Right ventricle myocardium superior (tissue), 1 donor: ENCODE measurements around the gene DIS3L. TPM values are rescaled to one million over a fixed set of nuclear protein-coding genes. Genes with fewer than 3 reads are reported as not detected.
"Not testable (repeated sequence)": the region's sequence is repeated elsewhere in the genome, so short reads cannot be mapped to it uniquely, and the experiment has no call there.

Source experiments
- ATAC-seq: fragments of 200-7000 bp; cut with Tn5 transposase; one replicate; pipeline ENCODE4 v1.9.1; 2020; ENCODE audit warnings: mild to moderate bottlenecking; ENCODE audit not compliant: poor library complexity
- DNase-seq: peaks from one replicate; pipeline ENCODE4 v3.0.0-alpha.2; 2020
- intact Hi-C: fragments of 100-400 bp; cut with DNase I; formaldehyde crosslinking; loops from one replicate; pipeline ENCODE4 v1.11.2; 2022
- long read RNA-seq: library from polyadenylated mRNA; unstranded; transcript quantifications from one replicate; pipeline ENCODE4 v2.0.0, GENCODE V29; 2021
- total RNA-seq: library from RNA; stranded (reverse); fragmentation: NEBNext Ultra II Directional; extraction: Animal tissue kit (Norgen Biotek cat#: 25700); gene quantifications from one replicate; pipeline ENCODE4 v1.2.1, GENCODE V29; 2021
- donor health status: DM: no; HTN: yes; CAD: no; lungs with severe emphysema.

DIS3L gene
- total RNA-seq: 40.1 TPM
- long read RNA-seq, transcript DIS3L-201 (17 exons, 3,763 nt): minor isoform, 5 of 161 reads
- long read RNA-seq, transcript DIS3L-202 (17 exons, 3,647 nt): major isoform, 94 of 161 reads
- long read RNA-seq, partial matches to known transcripts: 9 of 161 reads
- long read RNA-seq, other reads (novel, unspliced or antisense): 51 of 161 reads

DNA sequence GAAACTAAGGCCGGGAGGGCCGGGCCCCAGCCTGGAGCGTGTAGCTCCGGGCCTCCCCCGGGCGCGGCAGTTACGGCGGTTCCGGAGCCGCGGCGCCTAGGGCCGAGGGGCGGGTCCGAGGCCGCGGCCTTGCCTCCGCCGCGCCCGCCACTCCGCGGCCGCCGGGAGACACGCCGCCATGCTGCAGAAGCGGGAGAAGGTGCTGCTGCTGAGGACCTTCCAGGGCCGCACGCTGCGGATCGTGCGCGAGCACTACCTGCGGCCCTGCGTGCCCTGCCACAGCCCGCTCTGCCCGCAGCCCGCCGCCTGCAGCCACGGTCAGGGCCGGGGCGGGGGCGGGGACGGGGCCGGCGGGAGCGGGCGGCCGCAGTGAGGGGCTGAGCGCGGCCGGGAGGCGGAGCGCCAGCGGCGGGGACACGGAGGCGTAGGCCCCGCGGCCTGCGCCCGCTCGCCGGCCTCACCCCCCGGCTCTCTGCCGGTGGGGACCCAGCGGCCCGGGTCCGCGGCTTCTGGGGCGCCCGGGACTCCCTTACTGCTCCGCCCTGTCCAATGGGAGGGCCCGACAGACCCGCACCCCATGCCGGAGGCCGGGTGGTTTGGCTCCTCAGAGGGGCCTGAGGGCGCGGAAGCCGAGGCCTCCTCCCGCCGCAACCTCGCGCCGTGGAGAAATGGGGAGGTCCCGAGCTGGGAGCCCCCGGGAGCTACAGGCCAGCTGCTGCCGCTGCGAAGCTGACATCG lies at the start of gene DIS3L:
TSS of gene DIS3L (plus strand) at position 150 of the 738 bp plus-strand sequence. CDS start at position 179, 29 bp downstream.
- DNase-seq: peak; percentile 82
- intact Hi-C loops: loop anchor here (5.0 kb wide), 1 partner anchor 376 kb away; no protein-coding TSS in a partner anchor
- peak; percentile 94 for ATAC-seq

DNA sequence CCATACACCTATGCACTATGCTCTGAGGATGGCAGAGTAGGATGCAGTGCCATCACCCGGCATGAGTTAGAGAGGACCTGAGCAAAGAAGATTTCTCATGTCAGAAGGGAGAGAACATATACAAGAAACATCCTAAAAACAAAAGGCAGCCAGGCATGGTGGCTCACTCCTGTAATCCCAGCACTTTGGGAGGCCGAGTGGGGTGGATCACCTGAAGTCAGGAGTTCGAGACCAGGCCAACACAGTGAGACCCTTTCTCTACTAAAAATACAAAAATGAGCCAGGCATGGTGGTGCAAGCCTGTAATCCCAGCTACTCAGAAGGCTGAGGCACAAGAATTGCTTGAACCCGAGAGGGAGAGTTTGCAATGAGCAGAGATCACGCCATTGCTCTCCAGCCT lies 47.5 kb upstream of the DIS3L start:
- ATAC-seq, DNase-seq, intact Hi-C loops: not testable (repeated sequence)

DNA sequence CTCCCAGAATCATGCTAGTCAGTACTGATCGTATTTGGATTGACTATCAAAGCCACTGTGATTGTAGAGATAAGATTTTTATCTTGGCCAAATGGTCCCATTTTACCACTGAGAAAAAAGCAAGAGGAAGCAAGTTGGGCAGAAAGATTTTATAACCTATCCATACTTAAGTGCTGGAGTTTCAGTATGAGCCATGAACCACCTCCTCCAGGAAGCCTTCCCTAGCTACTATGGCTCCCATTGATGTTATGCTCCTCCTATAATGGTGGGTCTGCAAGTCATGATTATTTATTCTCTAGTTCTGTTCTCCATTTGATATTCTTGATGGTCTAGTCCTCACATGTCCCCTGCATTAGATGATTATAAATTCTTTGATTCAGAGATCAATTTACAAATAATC lies 46.4 kb upstream of the DIS3L start:
- DNase-seq (no peak), ATAC-seq (no peak)
- intact Hi-C loops: no loop called here

DNA sequence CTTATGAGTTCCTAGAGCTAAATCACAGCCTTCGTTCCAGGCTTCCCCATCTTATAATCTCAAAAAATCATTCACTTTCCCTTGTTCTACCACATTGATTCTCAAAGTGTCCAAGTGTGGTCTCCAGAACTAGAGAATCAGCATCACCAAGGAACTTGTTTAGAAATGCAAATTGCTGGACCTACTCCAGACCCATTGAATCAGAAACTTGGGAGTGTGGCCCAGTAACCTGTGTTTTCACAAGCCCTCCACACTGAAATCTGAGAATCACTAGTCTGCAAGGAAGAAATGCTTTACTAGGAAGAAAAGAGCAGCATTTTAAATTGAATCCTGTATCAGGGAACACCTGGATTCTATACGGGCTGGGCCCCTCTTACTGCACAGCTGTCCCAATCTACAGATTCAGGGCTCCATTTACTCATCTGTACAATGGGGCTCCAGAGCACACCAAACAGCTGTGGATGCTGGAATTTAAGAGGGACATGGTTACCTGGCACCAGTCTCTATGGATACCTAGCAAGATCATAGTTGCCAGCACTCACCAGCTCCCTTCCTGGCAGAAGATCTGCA lies 43.7 kb upstream of the DIS3L start:
- no peak for DNase-seq
- ATAC-seq: no peak
- intact Hi-C loops: no loop called here

DNA sequence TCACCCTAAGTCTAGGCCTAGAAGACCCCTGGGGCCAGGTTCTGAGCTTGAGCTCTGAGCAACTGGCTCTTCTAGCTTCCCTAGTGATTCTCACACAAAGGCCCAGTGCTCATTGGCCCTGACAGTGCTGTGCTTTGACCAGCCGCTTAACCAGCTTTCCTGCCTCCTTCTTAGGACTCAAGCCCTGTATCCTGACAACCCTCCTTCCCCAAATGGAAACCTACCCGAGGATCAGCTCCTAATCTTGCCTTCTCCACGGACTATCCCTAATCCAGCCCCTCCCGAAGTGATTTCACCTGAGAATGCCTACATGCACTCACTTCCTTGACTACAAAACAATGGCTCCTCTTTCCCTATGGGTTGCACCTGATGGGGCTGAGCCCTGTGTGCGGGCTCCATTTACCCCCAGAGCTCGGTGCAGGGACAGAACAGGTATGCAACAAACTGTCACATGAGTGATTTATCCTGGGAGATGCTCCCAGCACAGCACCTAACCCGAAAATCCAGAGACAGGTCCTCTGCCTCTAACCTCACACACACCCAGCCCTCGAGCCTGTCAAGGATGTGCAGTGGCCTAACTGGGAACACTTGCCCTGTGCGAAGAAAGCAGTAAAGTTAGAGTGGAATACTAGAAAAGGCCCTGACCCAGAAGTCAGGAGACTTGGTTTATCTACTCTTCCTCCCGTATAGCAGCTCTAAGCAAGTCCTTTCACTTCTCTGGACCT lies 42.1 kb upstream of the DIS3L start:
- ATAC-seq (no peak), DNase-seq (no peak)
- intact Hi-C loops: no loop called here

DNA sequence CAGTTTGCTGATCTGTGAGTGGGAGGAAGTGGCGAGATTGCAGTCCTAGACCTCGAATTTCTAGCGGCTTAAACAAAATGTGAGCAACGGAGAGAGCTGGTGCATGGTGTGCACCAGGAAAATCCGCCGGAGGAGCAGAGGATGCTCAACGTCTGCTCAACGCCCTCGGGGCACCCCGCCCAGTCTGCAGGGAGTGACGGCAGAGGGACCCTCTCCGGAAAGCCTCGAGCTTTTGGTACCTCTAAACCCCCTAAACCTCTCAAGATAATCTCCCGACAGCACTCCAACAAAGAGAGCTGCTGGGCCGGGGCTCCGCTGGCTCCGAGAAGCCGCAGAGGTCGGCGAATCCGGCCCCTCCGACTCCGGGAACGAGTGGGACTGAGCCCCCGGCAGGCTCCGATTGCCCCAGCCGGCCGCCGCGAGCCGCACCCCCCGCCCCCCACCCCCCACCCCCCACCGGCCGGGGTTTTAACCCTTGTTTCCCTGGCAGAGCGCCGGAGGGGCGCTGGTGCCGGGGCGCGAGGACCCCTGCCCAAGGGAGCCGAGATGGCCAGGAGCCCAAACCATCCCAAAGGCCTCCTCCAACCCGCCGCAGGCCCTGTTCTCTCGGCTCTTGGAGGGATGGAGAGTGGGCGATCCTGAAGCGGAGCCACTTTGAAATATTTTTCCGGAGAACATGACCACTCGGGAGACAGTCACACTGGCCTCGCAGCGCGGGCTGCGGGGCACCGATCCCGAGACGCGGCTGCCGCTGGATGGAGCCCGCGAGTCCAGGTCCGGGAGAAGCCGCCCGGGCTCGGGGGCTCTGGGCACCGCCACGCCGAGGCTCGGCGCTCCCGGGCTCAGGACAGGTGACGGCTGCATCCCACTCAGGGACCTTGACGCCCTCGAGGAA lies 41.3 kb upstream of the DIS3L start:
- intact Hi-C loops: no loop called here

DNA sequence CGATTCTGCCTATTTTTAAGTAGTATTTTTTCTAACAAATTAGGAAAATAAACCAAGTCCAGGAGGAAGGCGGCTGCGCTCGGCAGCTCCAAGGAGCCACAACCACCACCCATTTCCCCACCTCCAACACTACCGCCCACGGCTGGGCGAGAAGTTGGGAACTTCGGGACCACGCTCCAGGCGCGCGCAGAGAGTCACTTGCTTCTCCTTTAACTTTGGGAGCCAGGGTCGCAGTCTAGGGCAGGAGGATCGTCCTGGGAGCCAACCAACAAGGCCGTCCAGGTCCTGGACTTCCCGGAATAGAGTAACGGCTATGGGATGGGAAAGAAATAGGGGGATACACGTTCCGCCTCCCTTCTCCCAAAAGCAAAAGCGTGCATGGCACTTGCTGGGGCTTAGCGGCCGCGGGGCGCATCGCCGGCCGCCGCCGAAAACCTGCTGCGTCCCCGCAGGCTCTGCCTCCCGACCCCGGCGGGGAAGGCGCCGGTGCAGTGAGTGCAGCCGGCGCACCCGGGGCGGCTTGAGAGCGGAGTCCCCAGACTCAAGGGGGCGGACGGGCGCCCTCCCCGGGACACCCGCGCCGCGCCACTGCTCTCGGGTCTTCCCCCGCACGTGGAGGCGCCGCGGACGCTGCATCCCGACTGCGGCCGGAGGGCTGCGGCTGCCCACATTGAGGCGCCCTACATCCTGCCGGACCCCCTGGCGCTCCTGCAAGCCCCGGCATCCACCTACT lies 40.5 kb upstream of the DIS3L start:
- DNase-seq: no peak
- intact Hi-C loops: no loop called here
- peak; percentile 45 for ATAC-seq

More for the DNA sequence above, 41.3 kb upstream of the DIS3L start:
- ATAC-seq (peak; percentile 92), DNase-seq (peak; percentile 70)

DNA sequence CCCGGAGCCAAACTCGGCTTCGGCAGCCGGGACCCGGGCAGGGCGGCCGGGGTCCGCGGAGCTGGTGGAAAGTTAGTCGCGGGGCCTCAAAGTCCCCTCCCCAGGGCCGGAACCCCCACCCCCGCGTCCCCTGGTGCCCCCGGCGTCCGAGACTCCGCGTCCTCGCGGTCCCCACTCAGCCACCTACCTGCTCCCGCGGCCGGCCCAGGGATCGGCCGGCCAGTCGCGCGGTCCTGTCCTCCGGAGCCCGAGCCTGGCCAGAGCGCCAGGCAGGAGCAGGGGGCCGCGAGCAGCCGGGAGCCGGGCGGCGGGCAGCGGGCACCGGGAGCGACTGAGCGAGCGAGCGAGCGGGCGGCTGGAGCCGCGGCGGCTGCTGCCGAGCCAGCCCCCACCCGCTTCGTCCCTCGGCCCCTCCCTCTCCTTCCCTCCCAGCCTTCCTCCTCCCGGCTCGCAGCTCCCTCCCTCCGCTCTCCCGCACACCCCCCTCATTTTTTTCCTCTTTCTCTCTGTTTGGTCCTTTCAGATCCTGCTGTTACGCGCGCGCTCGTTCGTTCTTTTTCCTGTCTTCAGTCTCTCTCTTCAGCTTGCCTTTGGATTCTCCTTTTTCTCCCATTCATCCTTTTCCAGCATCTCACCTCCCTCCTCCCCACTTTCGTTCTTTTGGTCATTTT lies 39.8 kb upstream of the DIS3L start, which contains the start of gene MEGF11:
TSS of gene MEGF11 (minus strand) at position 333 of the 671 bp plus-strand sequence. CDS start 125,347 bp downstream, outside the sequence.
- DNase-seq: peak; percentile 45
- intact Hi-C loops: no loop called here

DNA sequence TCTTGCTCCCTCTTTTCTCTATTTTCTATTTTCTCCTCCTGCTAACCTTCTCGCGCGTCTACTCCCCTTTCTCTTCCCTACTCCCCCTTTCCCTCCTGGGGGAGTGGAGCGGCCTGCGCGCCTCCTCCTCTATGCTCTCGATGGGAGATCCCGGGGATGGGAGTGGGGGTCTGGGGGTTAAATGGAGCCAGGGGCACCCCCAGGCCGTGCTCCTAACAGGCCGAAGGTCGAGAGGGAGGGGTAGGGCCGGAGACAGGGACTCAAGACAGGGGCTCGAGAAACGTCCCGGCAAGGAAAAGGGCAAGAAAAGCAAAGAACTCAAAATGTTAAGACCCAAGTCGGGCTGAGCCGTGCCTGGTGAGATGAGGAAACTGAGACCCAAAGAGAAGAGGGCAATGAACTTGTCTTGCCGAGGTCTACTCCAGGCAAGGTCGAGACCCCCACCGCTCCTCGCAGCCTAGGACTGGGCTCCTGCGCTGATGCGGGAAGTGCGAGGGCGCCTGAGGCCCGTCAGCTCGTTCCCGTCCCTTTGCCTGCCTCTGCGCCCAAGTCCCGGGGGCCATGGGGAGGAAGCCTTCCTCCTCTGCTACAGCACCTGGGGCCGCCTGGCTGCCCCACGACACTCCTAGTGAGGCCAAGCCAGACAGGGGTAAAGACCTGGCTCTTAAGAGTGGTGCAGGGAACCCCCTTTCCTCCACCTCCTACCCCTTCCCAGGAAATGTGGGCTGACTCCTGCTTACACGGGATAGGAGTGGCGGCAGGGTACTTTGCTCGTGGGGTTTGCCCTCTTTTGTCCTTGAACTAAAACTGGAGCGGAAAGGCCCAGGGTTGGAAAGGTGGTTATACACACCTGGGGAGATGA lies 39.0 kb upstream of the DIS3L start:
- ATAC-seq (no peak), DNase-seq (no peak)
- intact Hi-C loops: no loop called here

More for the DNA sequence above, 39.8 kb upstream of the DIS3L start, which contains the start of gene MEGF11:
- ATAC-seq: peak; percentile 58

DNA sequence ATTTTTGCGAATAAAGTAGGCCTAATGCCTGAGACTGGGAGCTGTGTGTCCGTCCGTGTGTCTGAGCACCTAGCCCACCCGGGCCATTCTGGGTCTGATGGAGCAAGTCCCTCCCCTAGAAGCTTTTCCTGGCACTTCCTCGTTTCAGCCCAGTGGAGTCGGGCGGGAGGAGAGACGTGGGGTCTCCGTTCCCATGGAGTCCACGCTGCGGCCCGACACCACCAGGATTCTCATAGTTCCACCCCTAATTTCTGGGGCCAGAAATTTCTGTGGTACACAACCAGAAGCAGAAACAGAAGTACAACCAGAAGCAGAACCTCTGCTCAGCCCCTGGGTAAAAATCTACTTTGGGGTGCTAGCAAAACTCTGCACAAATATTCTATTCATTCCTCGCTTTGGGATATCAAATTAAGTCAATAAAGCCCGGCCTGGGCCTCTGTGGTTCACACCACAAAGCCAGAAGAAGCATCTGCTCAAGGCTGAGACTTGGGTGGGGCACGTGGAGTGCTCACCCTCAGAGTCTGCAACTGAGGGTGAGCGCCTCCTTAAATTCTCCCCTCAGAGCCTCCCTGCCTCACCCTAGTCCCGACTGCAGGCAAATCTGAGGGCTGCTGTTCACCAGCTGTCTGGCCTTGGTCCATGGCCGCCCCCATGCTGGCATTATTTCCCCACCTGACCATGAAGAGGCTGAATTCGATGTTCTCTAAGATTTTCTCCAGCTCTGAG lies 38.3 kb upstream of the DIS3L start:
- DNase-seq: no peak
- intact Hi-C loops: no loop called here
- no peak for ATAC-seq

DNA sequence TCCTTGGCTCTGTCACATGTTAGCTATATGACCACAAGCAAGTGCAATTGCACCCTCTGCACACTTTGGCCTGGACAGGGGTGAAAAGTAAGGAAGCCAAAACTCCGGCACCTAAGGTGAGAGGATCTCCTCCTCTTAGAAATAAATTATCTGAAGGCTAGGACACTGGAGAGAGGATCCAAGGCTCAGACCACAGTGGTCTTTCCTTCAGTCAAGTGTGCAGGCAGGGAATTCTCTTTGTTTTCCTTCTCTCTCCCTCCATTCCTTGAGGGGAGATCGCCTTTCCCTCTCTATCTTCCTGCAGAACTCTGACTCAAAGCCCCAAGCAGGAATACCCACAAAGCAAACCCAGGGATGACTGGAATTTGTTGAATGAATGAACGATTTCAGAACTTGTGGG lies 36.7 kb upstream of the DIS3L start:
- DNase-seq: no peak
- ATAC-seq: no peak
- intact Hi-C loops: no loop called here

DNA sequence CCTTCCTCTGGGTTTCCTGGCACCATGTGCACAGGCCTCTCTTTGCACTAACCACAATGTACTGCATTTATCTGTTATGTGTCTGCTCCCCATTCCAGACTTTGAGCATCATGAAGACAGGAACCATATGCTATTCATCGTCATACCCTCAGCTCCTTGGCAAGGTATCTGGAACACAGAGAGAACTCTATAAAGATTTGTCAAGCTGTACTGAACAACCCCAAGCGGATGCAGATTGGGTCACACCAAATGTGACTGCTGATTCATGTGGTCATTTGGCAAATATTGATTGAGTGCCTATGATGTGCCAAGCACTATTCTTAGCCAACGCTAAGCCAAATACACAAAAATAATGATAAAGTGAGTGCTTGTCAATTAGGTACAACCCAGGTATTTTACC lies 32.3 kb upstream of the DIS3L start:
- ATAC-seq: no peak
- no peak for DNase-seq
- intact Hi-C loops: no loop called here

DNA sequence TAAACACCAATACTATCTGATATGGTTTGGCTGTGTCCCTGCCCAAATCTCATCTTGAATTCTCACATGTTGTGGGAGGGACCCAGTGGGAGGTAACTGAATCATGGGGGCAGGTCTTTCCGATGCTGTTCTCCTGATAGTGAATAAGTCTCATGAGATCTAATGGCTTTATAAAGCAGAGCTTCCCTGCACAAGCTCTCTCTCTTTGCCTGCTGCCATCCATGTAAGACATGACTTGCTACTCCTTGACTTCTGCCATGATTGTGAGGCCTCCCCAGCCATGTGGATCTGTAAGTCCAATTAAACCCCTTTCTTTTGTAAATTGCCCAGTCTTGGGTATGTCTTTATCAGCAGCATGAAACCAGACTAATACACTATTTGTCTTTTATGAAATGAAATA lies 30.5 kb upstream of the DIS3L start:
- ATAC-seq, intact Hi-C loops, DNase-seq: not testable (repeated sequence)

DNA sequence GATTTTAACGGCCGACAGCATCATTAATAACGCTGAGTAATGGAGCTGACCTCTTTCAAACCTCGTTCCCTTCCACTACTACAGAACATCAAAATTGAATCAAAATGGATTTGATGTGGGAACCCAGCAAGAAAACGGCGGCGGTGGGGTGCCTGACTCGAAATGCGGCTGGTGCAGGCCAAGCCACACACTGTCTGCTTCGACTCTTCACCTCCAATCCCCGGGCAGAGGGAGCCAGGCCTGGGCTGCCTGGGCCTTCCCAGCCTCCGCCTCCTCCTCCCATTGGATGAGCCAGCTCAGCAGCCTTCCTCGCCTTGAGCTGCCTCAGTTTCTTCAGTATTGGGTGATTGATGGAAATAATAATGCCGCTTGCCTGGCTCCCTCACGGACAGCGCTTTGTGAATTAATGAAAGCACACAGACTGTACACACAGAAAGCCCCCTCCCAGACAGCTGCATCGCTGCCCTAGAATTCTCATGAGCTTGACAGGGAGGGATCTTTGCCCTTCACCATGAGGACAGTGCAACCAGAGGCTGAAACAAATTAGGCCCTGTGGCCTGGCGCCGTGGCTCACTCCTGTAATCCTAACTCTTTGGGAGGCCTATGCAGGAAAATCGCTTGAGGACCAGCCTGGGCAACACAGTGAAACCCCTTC lies 28.4 kb upstream of the DIS3L start:
- intact Hi-C loops: no loop called here
- no peak for ATAC-seq
- DNase-seq: no peak
